IMR-90 (cell line): ENCODE data around the gene ITPK1. TPM values are rescaled to one million over a fixed set of nuclear protein-coding genes. Genes with fewer than 3 reads are reported as not detected.

ENCODE experiments used
- ATAC-seq: fragments of 200-7000 bp; cut with Tn5 transposase; 2 replicates; pipeline ENCODE4 v1.9.1; 2020; ENCODE audit warnings: low read depth, mild to moderate bottlenecking, moderate library complexity
- BruUV-seq: library from RNA; stranded (reverse); fragments of 400-500 nt; replicated peaks from 2 replicates; lab custom pipeline; 2021; lab: Mats Ljungman, UMichigan
- CTCF ChIA-PET: fragments of 300-600 bp; formaldehyde crosslinking; extraction: SDS; loops from one replicate; lab custom pipeline; 2021; ENCODE audit warnings: antibody characterized with exemption; lab: Yijun Ruan, JAX
- POLR2A ChIA-PET: fragments of 300-600 bp; sonication (Branson Sonifier 250); formaldehyde crosslinking; loops from one replicate; lab custom pipeline; 2022; ENCODE audit warnings: antibody characterized with exemption; ENCODE audit not compliant: unreplicated experiment; lab: Charles Lee
- DNase-seq: peaks from one replicate; pipeline ENCODE4 v3.0.0; 2013
- H2AFZ ChIP-seq: replicated peaks from 2 replicates; pipeline ENCODE3; 2013; ENCODE audit warnings: low read length, mild to moderate bottlenecking; ENCODE audit not compliant: poor library complexity
- H2AK5ac ChIP-seq: 2 replicates; pipeline ENCODE4 v1.6.1; 2013; ENCODE audit warnings: low read depth, low read length, inconsistent platforms
- H2AK9ac ChIP-seq: replicated peaks from 2 replicates; pipeline ENCODE3; 2013; ENCODE audit warnings: mild to moderate bottlenecking, low read depth, low read length, moderate library complexity; ENCODE audit not compliant: poor library complexity
- H2BK120ac ChIP-seq: 2 replicates; pipeline ENCODE4 v1.6.1; 2013; ENCODE audit warnings: low read depth, low read length, inconsistent platforms
- H2BK15ac ChIP-seq: 3 replicates; pipeline ENCODE4 v1.6.1; 2013; ENCODE audit warnings: low read depth, low read length, inconsistent platforms
- H2BK20ac ChIP-seq: 2 replicates; pipeline ENCODE4 v1.6.1; 2013; ENCODE audit warnings: low read depth, mild to moderate bottlenecking, inconsistent platforms, low read length, moderate library complexity
- H2BK5ac ChIP-seq: 2 replicates; pipeline ENCODE4 v1.6.1; 2013; ENCODE audit warnings: mild to moderate bottlenecking, low read depth, low read length, inconsistent platforms; ENCODE audit not compliant: poor library complexity, severe bottlenecking
- H3K14ac ChIP-seq: replicated peaks from 2 replicates; pipeline ENCODE4 v1.6.1; 2013; ENCODE audit warnings: low read depth, low read length, inconsistent platforms
- H3K18ac ChIP-seq: 2 replicates; pipeline ENCODE4 v1.6.1; 2013; ENCODE audit warnings: low read depth, low read length, control low read depth
- H3K23ac ChIP-seq: 2 replicates; pipeline ENCODE4 v1.6.1; 2013; ENCODE audit warnings: low read depth, low read length, inconsistent platforms
- H3K27ac ChIP-seq: 2 replicates; pipeline ENCODE4 v1.5.1; 2013; ENCODE audit warnings: mild to moderate bottlenecking, control low read depth, low read length; ENCODE audit not compliant: insufficient read depth
- H3K27me3 ChIP-seq: 2 replicates; pipeline ENCODE4 v1.6.1; 2013; ENCODE audit warnings: low read length; ENCODE audit not compliant: control insufficient read depth, insufficient read depth
- H3K36me3 ChIP-seq: 2 replicates; pipeline ENCODE4 v1.6.1; 2013; ENCODE audit warnings: low read length, mixed read lengths; ENCODE audit not compliant: control insufficient read depth, insufficient read depth
- H3K4ac ChIP-seq: 2 replicates; pipeline ENCODE4 v1.6.1; 2013; ENCODE audit warnings: low read depth, low read length, inconsistent platforms
- H3K4me1 ChIP-seq: 2 replicates; pipeline ENCODE4 v1.6.1; 2013; ENCODE audit warnings: low read length, mixed read lengths; ENCODE audit not compliant: control insufficient read depth, insufficient read depth
- H3K4me2 ChIP-seq: 2 replicates; pipeline ENCODE4 v1.6.1; 2013; ENCODE audit warnings: low read depth, mild to moderate bottlenecking, control low read depth, low read length, moderate library complexity
- H3K4me3 ChIP-seq: 2 replicates; pipeline ENCODE4 v1.5.1; 2013; ENCODE audit warnings: low read depth, mild to moderate bottlenecking, control low read depth, low read length, moderate library complexity; ENCODE audit not compliant: insufficient read depth
- H3K56ac ChIP-seq: 2 replicates; pipeline ENCODE4 v1.6.1; 2013; ENCODE audit warnings: low read length, inconsistent platforms; ENCODE audit not compliant: insufficient read depth; ENCODE audit errors: extremely low read depth
- H3K79me1 ChIP-seq, 2 experiments: 2 replicates each; pipeline ENCODE4 v1.6.1; 2013; ENCODE audit warnings: low read length in 2 of 2, inconsistent platforms in 1 of 2, low read depth in 1 of 2
- H3K9ac ChIP-seq: 2 replicates; pipeline ENCODE4 v1.6.1; 2013; ENCODE audit warnings: low read depth, low read length, control low read depth
- H3K9me1 ChIP-seq: 2 replicates; pipeline ENCODE4 v1.6.1; 2013; ENCODE audit warnings: low read length, inconsistent platforms; ENCODE audit not compliant: insufficient read depth
- H3K9me3 ChIP-seq: 2 replicates; pipeline ENCODE4 v1.6.1; 2013; ENCODE audit warnings: low read length; ENCODE audit not compliant: control insufficient read depth, insufficient read depth
- H4K20me1 ChIP-seq: 2 replicates; pipeline ENCODE4 v1.6.1; 2013; ENCODE audit warnings: low read length, inconsistent platforms; ENCODE audit not compliant: insufficient read depth
- H4K5ac ChIP-seq: 2 replicates; pipeline ENCODE4 v1.6.1; 2013; ENCODE audit warnings: mild to moderate bottlenecking, low read depth, low read length, control low read depth
- H4K8ac ChIP-seq, 2 experiments: 2 replicates each; pipeline ENCODE4 v1.6.1; 2013; ENCODE audit warnings: low read depth in 2 of 2, low read length in 2 of 2, control low read depth in 1 of 2, inconsistent platforms in 1 of 2
- H4K91ac ChIP-seq: 2 replicates; pipeline ENCODE4 v1.6.1; 2013; ENCODE audit warnings: low read depth, low read length, inconsistent platforms; ENCODE audit not compliant: insufficient read depth
- CEBPB ChIP-seq: IDR thresholded peaks from 2 replicates; pipeline ENCODE4 v1.6.1; 2012; ENCODE audit warnings: low read depth, low read length, improper control_type of control experiment
- MAFK ChIP-seq: IDR thresholded peaks from 2 replicates; pipeline ENCODE4 v1.6.1; 2012; ENCODE audit warnings: low read depth, low read length, improper control_type of control experiment
- MAZ ChIP-seq: IDR thresholded peaks from 2 replicates; pipeline ENCODE4 v1.6.1; 2012; ENCODE audit warnings: low read depth, mild to moderate bottlenecking, low read length, improper control_type of control experiment, moderate library complexity, borderline replicate concordance
- MXI1 ChIP-seq: IDR thresholded peaks from 2 replicates; pipeline ENCODE4 v1.6.1; 2012; ENCODE audit warnings: low read depth, mild to moderate bottlenecking, low read length, moderate library complexity, borderline replicate concordance
- SMC3 ChIP-seq: fragments of 150-350 bp; IDR thresholded peaks from 2 replicates; pipeline ENCODE4 v1.6.1; 2016; ENCODE audit warnings: low read depth, mild to moderate bottlenecking, antibody characterized with exemption, low read length, moderate library complexity
- WGBS, 2 experiments: methylation state at CpG; one replicate each; pipeline versions ENCODE4 v1.1.5 to v1.1.7; 2013; ENCODE audit warnings: missing lambda C conversion rate in 2 of 2; ENCODE audit not compliant: insufficient read length in 1 of 2; ENCODE audit errors: extremely low coverage in 2 of 2; 5-methylcytosine and 5-hydroxymethylcytosine counted together
- dilution Hi-C: fragments of 300-500 bp; cut with HindIII; formaldehyde crosslinking; loops from one replicate; pipeline ENCODE4 v1.14.3; 2018; ENCODE audit warnings: low sequenced_read_pairs; ENCODE audit not compliant: unreplicated experiment
- in situ Hi-C: fragments of 300-500 bp; cut with MboI; formaldehyde crosslinking; loops from 3 replicates; pipeline ENCODE4 v1.14.3; 2019; ENCODE audit warnings: low sequenced_read_pairs, inconsistent platforms, mixed read lengths
- intact Hi-C: fragments of 100-400 bp; cut with micrococcal nuclease; formaldehyde crosslinking; loops from 2 replicates; pipeline ENCODE4 v1.10.0; 2022
- polyA plus RNA-seq, 3 experiments: library from polyadenylated mRNA; depleted of rRNA; stranded (reverse); fragments of >200 nt; gene quantifications; 2 replicates each; pipeline ENCODE4 v1.2.3, GENCODE V29; 2012; ENCODE audit warnings: low replicate concordance in 1 of 3
- total RNA-seq: library from RNA; depleted of rRNA; stranded (reverse); fragments of >200 nt; gene quantifications from 2 replicates; pipeline ENCODE4 v1.2.3, GENCODE V29; 2012

Gene ITPK1
- total and polyA plus RNA-seq, 2 of the 4 experiments (the other 2 are of a cell fraction), result 21.7 to 26.9 TPM

DNA sequence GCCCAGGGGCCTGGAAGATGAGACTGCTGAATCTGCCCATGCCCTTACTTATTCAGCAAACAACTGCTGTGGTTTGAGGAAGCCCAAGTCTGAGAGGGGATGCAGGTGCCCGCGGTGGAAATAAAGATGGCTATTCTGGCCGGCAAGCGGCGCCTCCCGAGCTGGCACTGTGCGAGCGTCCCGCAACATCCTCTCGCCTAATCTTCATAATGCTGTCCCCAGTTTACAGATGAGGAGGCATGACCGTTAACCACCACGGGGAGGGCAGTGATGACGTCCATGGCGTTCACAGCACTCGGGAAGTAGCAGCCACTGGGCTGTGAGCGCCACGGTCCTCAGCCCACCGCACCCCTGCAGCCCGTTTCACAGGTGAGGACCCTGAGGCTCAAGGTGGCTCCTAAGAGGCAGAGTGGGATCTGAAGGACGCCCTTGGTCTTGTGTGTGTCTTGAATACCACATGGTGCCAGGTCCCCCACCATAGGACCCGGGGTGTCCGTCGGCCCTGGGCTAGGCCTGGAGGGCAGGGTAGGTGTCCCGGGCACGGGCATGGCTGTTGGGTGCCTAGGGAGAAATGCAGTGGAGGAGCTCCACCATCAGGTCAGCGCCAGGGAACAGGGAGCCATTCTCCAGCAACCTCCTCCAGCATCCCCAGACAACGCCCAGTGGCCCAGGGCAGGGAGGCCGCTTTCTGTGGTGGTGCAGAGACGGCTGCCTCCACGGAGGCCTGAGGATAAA, 172.6 kb downstream of the ITPK1 start:
- BruUV-seq, result no TSS peak
- Histone ChIP-seq H3K4me3 (no peak overlapping the region), H3K9ac (no peak overlapping the region), H3K4ac (no peak overlapping the region), H4K8ac (no peak overlapping the region), H3K27me3 (no peaks in the 10 kb centered on the region), H3K14ac (no peak overlapping the region), H2BK15ac (no peak overlapping the region), H2AK9ac (no peak overlapping the region), H2AK5ac (no peak overlapping the region), H3K36me3 (no peaks in the 10 kb centered on the region; the same call in 1 of the 2 replicates), H3K4me2 (no peak overlapping the region), H3K27ac (no peak overlapping the region), H3K18ac (no peak overlapping the region), H2BK120ac (no peak overlapping the region), H4K5ac (no peak overlapping the region), H4K91ac (no peak overlapping the region), H3K23ac (no peak overlapping the region), H3K9me3 (no peaks in the 10 kb centered on the region), H3K79me1 (no peaks in the 10 kb centered on the region), H3K4me1 (no peaks in the 10 kb centered on the region), H2AFZ (no peak overlapping the region), H3K9me1 (no peaks in the 10 kb centered on the region), H3K56ac (no peak overlapping the region), H2BK5ac (no peak overlapping the region), H4K20me1 (no peaks in the 10 kb centered on the region), H2BK20ac (no peak overlapping the region)
- ChIA-PET CTCF (interaction anchor here (1.5 kb wide), 1 partner anchor 9 kb away, joined by 4 read pairs; no protein-coding TSS in a partner anchor), POLR2A (no interaction called here)
- DNase-seq (no peak), ATAC-seq (no peak)
- dilution Hi-C loops (no loop called here), in situ Hi-C loops (no loop called here), intact Hi-C loops (no loop called here)
- WGBS, 2 experiments, result 95% methylated on average over 18 of the region's 30 CpGs; no CpG with 5 or more reads in 1 of the 2 experiments
- TF ChIP-seq MXI1 (no peak), MAZ (no peak), MAFK (no peak), SMC3 (no peak), CEBPB (no peak)
